PC-3 (cell line): ENCODE data around the gene COL1A1. TPM values are rescaled to one million over a fixed set of nuclear protein-coding genes. Genes with fewer than 3 reads are reported as not detected.

Experiments used
- ATAC-seq: fragments of 200-7000 bp; cut with Tn5 transposase; 2 replicates; pipeline ENCODE4 v1.9.1; 2020; ENCODE audit warnings: mild to moderate bottlenecking, moderate library complexity
- BruUV-seq: library from RNA; stranded (reverse); fragments of 400-500 nt; replicated peaks from 2 replicates; lab custom pipeline; 2021; lab: Mats Ljungman, UMichigan
- CTCF ChIA-PET: fragments of 300-600 bp; sonication (Branson Sonifier 250); formaldehyde crosslinking; loops from one replicate; lab custom pipeline; 2022; ENCODE audit warnings: antibody characterized with exemption; lab: Charles Lee
- POLR2A ChIA-PET: fragments of 300-600 bp; sonication (Branson Sonifier 250); formaldehyde crosslinking; loops from one replicate; lab custom pipeline; 2022; ENCODE audit warnings: antibody characterized with exemption; ENCODE audit not compliant: unreplicated experiment; lab: Charles Lee
- DNase-seq: peaks from one replicate; pipeline ENCODE4 v3.0.0-alpha.2; 2015
- H2AFZ ChIP-seq: fragments of 300-600 bp; sonication (generic); 2 replicates; pipeline ENCODE4 v1.6.0; 2016; ENCODE audit warnings: antibody characterized with exemption, low read length
- H3F3A ChIP-seq: fragments of 300-600 bp; sonication (generic); one replicate; pipeline ENCODE4 v1.6.0; 2017; ENCODE audit warnings: antibody characterized with exemption, low read length, control low read depth, mild to moderate bottlenecking; ENCODE audit not compliant: unreplicated experiment
- H3K27ac ChIP-seq: fragments of 300-600 bp; sonication (generic); 2 replicates; pipeline ENCODE4 v1.5.1; 2016; ENCODE audit warnings: mild to moderate bottlenecking, low read length
- H3K27me3 ChIP-seq: fragments of 300-600 bp; sonication (generic); 2 replicates; pipeline ENCODE4 v1.6.1; 2016; ENCODE audit warnings: low read length, mixed read lengths
- H3K36me3 ChIP-seq: fragments of 300-600 bp; sonication (generic); 2 replicates; pipeline ENCODE4 v1.6.1; 2016; ENCODE audit warnings: low read depth, mixed run types, low read length, mixed read lengths
- H3K4me1 ChIP-seq: fragments of 300-600 bp; sonication (generic); 2 replicates; pipeline ENCODE4 v1.5.1; 2016; ENCODE audit warnings: low read length; ENCODE audit not compliant: insufficient read depth
- H3K4me2 ChIP-seq: fragments of 300-600 bp; sonication (generic); 2 replicates; pipeline ENCODE4 v1.6.0; 2016; ENCODE audit warnings: low read length
- H3K4me3 ChIP-seq: fragments of 300-600 bp; sonication (generic); 2 replicates; pipeline ENCODE4 v1.5.1; 2016; ENCODE audit warnings: mild to moderate bottlenecking, low read length, mixed read lengths
- H3K79me2 ChIP-seq: fragments of 300-600 bp; sonication (generic); 2 replicates; pipeline ENCODE4 v1.6.1; 2017; ENCODE audit warnings: low read length, mixed read lengths
- H3K9ac ChIP-seq: fragments of 300-600 bp; sonication (generic); 2 replicates; pipeline ENCODE4 v1.6.0; 2016; ENCODE audit warnings: mild to moderate bottlenecking, low read length
- H3K9me2 ChIP-seq: fragments of 300-600 bp; sonication (generic); replicated peaks from 2 replicates; pipeline ENCODE4 v1.6.1; 2016; ENCODE audit warnings: mixed run types, low read length, mixed read lengths
- H3K9me3 ChIP-seq: fragments of 300-600 bp; sonication (generic); 2 replicates; pipeline ENCODE4 v1.6.1; 2016; ENCODE audit warnings: low read length, mixed read lengths
- H4K20me1 ChIP-seq: fragments of 300-600 bp; sonication (generic); 2 replicates; pipeline ENCODE4 v1.6.1; 2016; ENCODE audit warnings: low read length, mixed read lengths
- CTCF ChIP-seq: fragments of 300-600 bp; sonication (generic); conservative IDR thresholded peaks from 2 replicates; pipeline ENCODE4 v1.5.1; 2017; ENCODE audit warnings: antibody characterized with exemption, low read depth, mild to moderate bottlenecking, low read length
- EZH2 ChIP-seq: fragments of 300-600 bp; sonication (generic); IDR thresholded peaks from one replicate; pipeline ENCODE4 v1.6.1; 2017; ENCODE audit warnings: antibody characterized with exemption, mild to moderate bottlenecking, low read length; ENCODE audit not compliant: unreplicated experiment
- EZH2phosphoT487 ChIP-seq: fragments of 300-600 bp; sonication (generic); IDR thresholded peaks from 2 replicates; pipeline ENCODE4 v1.6.1; 2018; ENCODE audit warnings: mild to moderate bottlenecking, antibody characterized with exemption, low read length, borderline replicate concordance
- intact Hi-C: fragments of 100-400 bp; cut with micrococcal nuclease; formaldehyde crosslinking; loops from 2 replicates; pipeline ENCODE4 v1.9.0; 2023
- total RNA-seq: library from RNA; depleted of rRNA; stranded (reverse); fragments of >200 nt; gene quantifications from 2 replicates; pipeline ENCODE4 v1.2.3, GENCODE V29; 2014

COL1A1 gene
- total RNA-seq, 1 experiment from 2014 or later, result 30.6 TPM

GRCh38 chr17:50192144-50192617, 9.2 kb downstream of the COL1A1 start:
- Histone ChIP-seq H3K4me1 (no peaks in the 10 kb centered on the region), H3K9ac (no peak overlapping the region), H3K27ac (no peak overlapping the region), H3K9me2 (no peaks in the 10 kb centered on the region), H3K9me3 (no peaks in the 10 kb centered on the region), H3K27me3 (no peaks in the 10 kb centered on the region), H3K36me3 (peaks cover 12% of the 10 kb centered on the region; the same call in 1 of the 2 replicates), H3K4me3 (no peak overlapping the region), H3F3A (no peaks in the 10 kb centered on the region), H4K20me1 (no peaks in the 10 kb centered on the region), H3K79me2 (no peaks in the 10 kb centered on the region), H3K4me2 (no peak overlapping the region), H2AFZ (no peak overlapping the region)
- no TSS peak for BruUV-seq
- TF ChIP-seq EZH2 (no peak), CTCF (no peak), EZH2phosphoT487 (no peak)
- intact Hi-C loops, result no loop called here
- ATAC-seq (no peak), DNase-seq (no peak)
- ChIA-PET CTCF (no interaction called here), POLR2A (no interaction called here)

GRCh38 chr17:50191359-50192143, 9.9 kb downstream of the COL1A1 start:
- ChIA-PET POLR2A (no interaction called here), CTCF (no interaction called here)
- TF ChIP-seq EZH2 (no peak), CTCF (no peak), EZH2phosphoT487 (no peak)
- no peak overlapping the region for H2AFZ ChIP-seq
- no peaks in the 10 kb centered on the region for H3K27me3 ChIP-seq
- no peaks in the 10 kb centered on the region for H4K20me1 ChIP-seq
- no peak overlapping the region for H3K27ac ChIP-seq
- no TSS peak for BruUV-seq
- H3K9ac ChIP-seq, result no peak overlapping the region
- peaks cover 12% of the 10 kb centered on the region; the same call in 1 of the 2 replicates for H3K36me3 ChIP-seq
- ATAC-seq (no peak), DNase-seq (no peak)
- H3F3A ChIP-seq, result no peaks in the 10 kb centered on the region
- no peaks in the 10 kb centered on the region for H3K9me3 ChIP-seq
- H3K9me2 ChIP-seq, result no peaks in the 10 kb centered on the region
- no peaks in the 10 kb centered on the region for H3K4me1 ChIP-seq
- H3K79me2 ChIP-seq, result no peaks in the 10 kb centered on the region
- intact Hi-C loops, result no loop called here
- no peak overlapping the region for H3K4me3 ChIP-seq
- H3K4me2 ChIP-seq, result no peak overlapping the region
